ENCODE data around the gene CSTB. TPM values are rescaled to one million over a fixed set of nuclear protein-coding genes. Genes with fewer than 3 reads are reported as not detected.

CSTB gene
- total RNA-seq, 1 experiment from 2014 or later: 36.1 TPM

GRCh38 chr21:43728467-43729390, 47.4 kb downstream of the CSTB start:
- DNase-seq (ENCODE audit: low spot score) (peak; percentile 80), ATAC-seq (peak; percentile 80)
- H3K27me3 Mint-ChIP-seq (ENCODE audit: low read depth): no peaks in the 10 kb centered on the region
- peaks cover under 1% of the 10 kb centered on the region for H3K36me3 Mint-ChIP-seq
- peak overlapping the region; percentile 84 for H3K27ac Mint-ChIP-seq
- ChIA-PET CTCF (interaction anchor here (0.6 to 2.9 kb wide), 42 partner anchors 8 to 1251 kb away, joined by 3 to 45 read pairs (median 4); partner anchors contain the start of genes PDXK and RRP1), POLR2A (interaction anchor here (0.6 to 2.4 kb wide), 7 partner anchors 9 to 29 kb away, joined by 3 to 9 read pairs (median 4); partner anchors contain the start of gene PDXK)
- H3K4me1 Mint-ChIP-seq: peaks cover 23% of the 10 kb centered on the region
- no peaks in the 10 kb centered on the region for H3K9me3 Mint-ChIP-seq
- H3K4me3 Mint-ChIP-seq: peak overlapping the region; percentile 80
- TF ChIP-seq FOXP1 (CRISPR knock-in tag; IDR thresholded peaks at IDR 0.05; ENCODE audit: borderline replicate concordance) (peak; percentile 77; the same call in 1 of the 2 replicates), JUN (CRISPR knock-in tag; IDR thresholded peaks at IDR 0.05) (no peak), IRF2 (CRISPR knock-in tag; IDR thresholded peaks at IDR 0.05; ENCODE audit: borderline replicate concordance, low read depth) (no peak), OVOL2 (CRISPR knock-in tag; IDR thresholded peaks at IDR 0.05; ENCODE audit: borderline replicate concordance) (no peak), ARID4B (CRISPR knock-in tag; IDR thresholded peaks at IDR 0.05; ENCODE audit: borderline replicate concordance) (peak; percentile 69; the same call in 1 of the 2 replicates), PRDM15 (CRISPR knock-in tag; IDR thresholded peaks at IDR 0.05) (no peak; the same call in 1 of the 2 replicates), RELA (CRISPR knock-in tag; IDR thresholded peaks at IDR 0.05; ENCODE audit: borderline replicate concordance) (no peak), ELF4 (CRISPR knock-in tag; IDR thresholded peaks at IDR 0.05; ENCODE audit: low read depth) (no peak), TP53 (CRISPR knock-in tag; IDR thresholded peaks at IDR 0.05) (no peak), CBFB (CRISPR knock-in tag; IDR thresholded peaks at IDR 0.05; ENCODE audit: low read depth) (no peak), NR3C1 (CRISPR knock-in tag; conservative IDR thresholded peaks at IDR 0.05; ENCODE audit: low read depth) (no peak), NFYB (CRISPR knock-in tag; conservative IDR thresholded peaks at IDR 0.05; ENCODE audit: low read depth) (no peak), FOXK1 (CRISPR knock-in tag; IDR thresholded peaks at IDR 0.05) (peak; percentile 81), HMGA2 (CRISPR knock-in tag; IDR thresholded peaks at IDR 0.05) (no peak), USF2 (CRISPR knock-in tag; IDR thresholded peaks at IDR 0.05) (peak; percentile 25; the same call in 1 of the 2 replicates), MLX (CRISPR knock-in tag; IDR thresholded peaks at IDR 0.05) (no peak), ZNF317 (CRISPR knock-in tag; IDR thresholded peaks at IDR 0.05; ENCODE audit: borderline replicate concordance, low read depth) (no peak), ZSCAN18 (CRISPR knock-in tag; IDR thresholded peaks at IDR 0.05) (no peak), USF1 (CRISPR knock-in tag; IDR thresholded peaks at IDR 0.05) (peak; percentile 70; the same call in 1 of the 2 replicates), GABPB1 (CRISPR knock-in tag; IDR thresholded peaks at IDR 0.05) (peak; percentile 81), NR2C2 (CRISPR knock-in tag; IDR thresholded peaks at IDR 0.05) (no peak), PREB (CRISPR knock-in tag; IDR thresholded peaks at IDR 0.05; ENCODE audit: borderline replicate concordance) (no peak), ZNF232 (CRISPR knock-in tag; IDR thresholded peaks at IDR 0.05) (peak; percentile 81; the same call in 1 of the 2 replicates)

Measured in WTC11 (cell line).